Right atrium auricular region (tissue), 2 donors: ENCODE data around the gene C1orf94. TPM values are rescaled to one million over a fixed set of nuclear protein-coding genes. Genes with fewer than 3 reads are reported as not detected.

Source experiments
- DNase-seq: peaks from one replicate; pipeline ENCODE4 v3.0.0-alpha.2; 2019; ENCODE audit warnings: low spot score
- H3K27ac ChIP-seq, 2 donors: fragments of 200-600 bp; sonication (generic); 1 replicate in 1 of 2; 2 replicates in 1 of 2; pipeline ENCODE4 v1.5.1; 2016 to 2019
- H3K27me3 ChIP-seq, 2 donors: fragments of 200-600 bp; sonication (generic); one replicate each; pipeline versions ENCODE4 v1.5.1 to v1.6.0; 2017 to 2019
- H3K36me3 ChIP-seq: fragments of 200-600 bp; sonication (generic); one replicate; pipeline ENCODE4 v1.5.1; 2016
- H3K4me1 ChIP-seq, 2 donors: fragments of 200-600 bp; sonication (generic); one replicate each; pipeline versions ENCODE4 v1.5.1 to v1.6.0; 2017 to 2019
- H3K4me3 ChIP-seq, 2 donors: fragments of 200-600 bp; sonication (generic); 1 replicate in 1 of 2; 2 replicates in 1 of 2; pipeline ENCODE4 v1.5.1; 2017 to 2019; ENCODE audit warnings: mild to moderate bottlenecking in 1 of 2, moderate library complexity in 1 of 2
- H3K9me3 ChIP-seq, 2 donors: fragments of 200-600 bp; sonication (generic); one replicate each; pipeline ENCODE4 v1.5.1; 2019
- total RNA-seq, 2 donors: library from RNA; depleted of rRNA; stranded (reverse); fragments of >200 nt; gene quantifications; one replicate each; pipeline ENCODE4 v1.1.0, GENCODE V29; 2016
- TF ChIP-seq, protein P1 (sequence below), 2 donors: fragments of 200-600 bp; sonication (generic); IDR thresholded peaks; one replicate each; pipeline ENCODE4 v1.5.1; 2019; ENCODE audit warnings: antibody characterized with exemption in 2 of 2

The C1orf94 gene
- total RNA-seq, 2 donors from 2014 or later: not detected

DNA sequence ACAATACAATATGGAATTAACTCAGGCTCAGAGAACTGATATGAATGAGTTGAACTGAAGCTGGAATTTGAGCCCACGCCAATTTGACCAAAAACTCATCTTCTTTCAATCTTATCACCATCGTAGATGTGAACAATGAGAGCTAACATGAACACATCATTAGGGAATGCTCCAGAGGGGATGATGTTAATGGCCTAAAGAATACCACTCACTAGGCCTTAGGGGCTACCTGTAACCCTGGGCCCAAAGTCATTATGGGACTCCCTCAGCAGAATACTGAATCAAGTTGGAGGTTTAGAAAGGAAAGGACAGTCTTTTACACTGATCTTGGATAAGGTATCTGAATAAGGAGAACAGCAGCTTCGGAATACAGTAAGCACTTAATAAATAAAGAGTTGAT lies 73.6 kb downstream of the C1orf94 start:
- TF ChIP-seq, protein P1, sequence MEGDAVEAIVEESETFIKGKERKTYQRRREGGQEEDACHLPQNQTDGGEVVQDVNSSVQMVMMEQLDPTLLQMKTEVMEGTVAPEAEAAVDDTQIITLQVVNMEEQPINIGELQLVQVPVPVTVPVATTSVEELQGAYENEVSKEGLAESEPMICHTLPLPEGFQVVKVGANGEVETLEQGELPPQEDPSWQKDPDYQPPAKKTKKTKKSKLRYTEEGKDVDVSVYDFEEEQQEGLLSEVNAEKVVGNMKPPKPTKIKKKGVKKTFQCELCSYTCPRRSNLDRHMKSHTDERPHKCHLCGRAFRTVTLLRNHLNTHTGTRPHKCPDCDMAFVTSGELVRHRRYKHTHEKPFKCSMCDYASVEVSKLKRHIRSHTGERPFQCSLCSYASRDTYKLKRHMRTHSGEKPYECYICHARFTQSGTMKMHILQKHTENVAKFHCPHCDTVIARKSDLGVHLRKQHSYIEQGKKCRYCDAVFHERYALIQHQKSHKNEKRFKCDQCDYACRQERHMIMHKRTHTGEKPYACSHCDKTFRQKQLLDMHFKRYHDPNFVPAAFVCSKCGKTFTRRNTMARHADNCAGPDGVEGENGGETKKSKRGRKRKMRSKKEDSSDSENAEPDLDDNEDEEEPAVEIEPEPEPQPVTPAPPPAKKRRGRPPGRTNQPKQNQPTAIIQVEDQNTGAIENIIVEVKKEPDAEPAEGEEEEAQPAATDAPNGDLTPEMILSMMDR (IDR thresholded peaks at IDR 0.05): no peak
- Histone ChIP-seq H3K36me3 (no peaks in the 10 kb centered on the region), H3K4me3 (no peak overlapping the region), H3K9me3 (no peaks in the 10 kb centered on the region), H3K27me3 (no peaks in the 10 kb centered on the region), H3K27ac (no peak overlapping the region), H3K4me1 (no peaks in the 10 kb centered on the region)
- no peak for DNase-seq

- H3K36me3 ChIP-seq: no peaks in the 10 kb centered on the region
- no peak overlapping the region for H3K27ac ChIP-seq
- TF ChIP-seq, protein P1 (IDR thresholded peaks at IDR 0.05): no peak
- no peaks in the 10 kb centered on the region for H3K27me3 ChIP-seq
- H3K4me3 ChIP-seq: no peak overlapping the region
- no peak for DNase-seq
- no peaks in the 10 kb centered on the region for H3K4me1 ChIP-seq
- H3K9me3 ChIP-seq: no peaks in the 10 kb centered on the region
These were observed 85.5 kb downstream of the C1orf94 start for GRCh38 chr1:34262023-34262853.

- Histone ChIP-seq H3K27me3 (no peaks in the 10 kb centered on the region), H3K27ac (no peak overlapping the region), H3K9me3 (no peaks in the 10 kb centered on the region), H3K36me3 (no peaks in the 10 kb centered on the region), H3K4me1 (no peaks in the 10 kb centered on the region), H3K4me3 (no peak overlapping the region)
- TF ChIP-seq, protein P1 (IDR thresholded peaks at IDR 0.05): no peak
- DNase-seq: no peak
These were observed 86.2 kb downstream of the C1orf94 start for GRCh38 chr1:34262921-34263320.

GRCh38 chr1:34263406-34263805 lies 86.7 kb downstream of the C1orf94 start:
- TF ChIP-seq, protein P1 (IDR thresholded peaks at IDR 0.05): no peak
- H3K27me3 ChIP-seq: no peaks in the 10 kb centered on the region
- H3K4me1 ChIP-seq: no peaks in the 10 kb centered on the region
- H3K9me3 ChIP-seq: no peaks in the 10 kb centered on the region
- H3K36me3 ChIP-seq: no peaks in the 10 kb centered on the region
- H3K27ac ChIP-seq: no peak overlapping the region
- H3K4me3 ChIP-seq: no peak overlapping the region
- DNase-seq: no peak

DNA sequence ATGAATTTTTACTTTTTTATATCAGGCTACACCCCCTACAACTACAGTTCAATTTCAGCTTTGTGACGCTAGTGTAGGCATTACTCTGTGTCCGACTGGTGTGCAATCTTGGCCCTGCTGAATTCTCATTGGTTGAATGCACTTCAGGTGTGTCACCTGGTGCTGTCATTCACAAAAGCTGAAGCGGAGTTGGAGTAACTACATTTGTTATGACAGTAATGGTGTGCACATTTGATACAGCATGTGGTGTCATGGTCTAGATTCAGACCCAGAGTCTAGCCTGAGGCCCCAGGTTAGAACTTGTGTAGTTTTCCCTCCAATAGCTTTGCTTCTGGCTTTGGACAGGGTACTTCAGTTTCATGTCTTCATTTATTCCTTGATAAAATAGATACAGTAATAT lies 88.7 kb downstream of the C1orf94 start:
- TF ChIP-seq, protein P1 (IDR thresholded peaks at IDR 0.05): no peak

More for the DNA sequence above, 88.7 kb downstream of the C1orf94 start:
- H3K9me3 ChIP-seq: no peaks in the 10 kb centered on the region
- no peak overlapping the region for H3K4me3 ChIP-seq
- H3K36me3 ChIP-seq: no peaks in the 10 kb centered on the region
- H3K4me1 ChIP-seq: no peaks in the 10 kb centered on the region
- no peak overlapping the region for H3K27ac ChIP-seq
- DNase-seq: no peak
- H3K27me3 ChIP-seq: no peaks in the 10 kb centered on the region
